Measurements from ENCODE around the gene IQSEC2.

Gene IQSEC2

GRCh38 chrX:53287493-53288138, 6.2 kb upstream of the IQSEC2 start:
- no peak overlapping the region for H3K4me3 ChIP-seq (ENCODE audit: low read length)
- no peaks in the 10 kb centered on the region for H3K4me1 ChIP-seq (ENCODE audit: low read length)
- no peak overlapping the region for H3K27ac ChIP-seq (ENCODE audit: low read length)
- TF ChIP-seq CTCF (IDR thresholded peaks at IDR 0.05; ENCODE audit: low read length): no peak
- no peak for TF ChIP-seq EZH2 (optimal IDR thresholded peaks at IDR 0.05; ENCODE audit: low read depth, low read length)
- TF ChIP-seq EZH2phosphoT487 (IDR thresholded peaks at IDR 0.05; ENCODE audit: low read length): no peak
- H3F3A ChIP-seq (ENCODE audit: insufficient read depth, low read length): no peaks in the 10 kb centered on the region
- no peaks in the 10 kb centered on the region for H3K36me3 ChIP-seq (replicated peaks; ENCODE audit: insufficient read depth, low read length)
- H3K27me3 ChIP-seq (replicated peaks; ENCODE audit: insufficient read depth, low read length): no peaks in the 10 kb centered on the region
- H3K9ac ChIP-seq (ENCODE audit: low read length): no peak overlapping the region
- no peak for DNase-seq
- no peaks in the 10 kb centered on the region for H3K79me2 ChIP-seq (ENCODE audit: low read length)
- H3K9me2 ChIP-seq (replicated peaks; ENCODE audit: insufficient read depth, low read length): no peaks in the 10 kb centered on the region
- H2AFZ ChIP-seq (ENCODE audit: low read length): 0 out of 2 replicates have a peak overlapping the region, but pooled peaks have one; percentile 8
- no peak overlapping the region for H3K4me2 ChIP-seq (ENCODE audit: low read depth, low read length)
- H3K9me3 ChIP-seq (replicated peaks; ENCODE audit: insufficient read depth, low read length): no peaks in the 10 kb centered on the region
- no peaks in the 10 kb centered on the region for H4K20me1 ChIP-seq (ENCODE audit: insufficient read depth, low read length)

- Histone ChIP-seq H3K9ac (ENCODE audit: low read length) (no peak overlapping the region), H3K27me3 (replicated peaks; ENCODE audit: insufficient read depth, low read length) (no peaks in the 10 kb centered on the region), H4K20me1 (ENCODE audit: insufficient read depth, low read length) (no peaks in the 10 kb centered on the region), H3K4me3 (ENCODE audit: low read length) (no peak overlapping the region), H3K4me2 (ENCODE audit: low read depth, low read length) (no peak overlapping the region), H3F3A (ENCODE audit: insufficient read depth, low read length) (no peaks in the 10 kb centered on the region), H3K9me3 (replicated peaks; ENCODE audit: insufficient read depth, low read length) (no peaks in the 10 kb centered on the region), H3K9me2 (replicated peaks; ENCODE audit: insufficient read depth, low read length) (no peaks in the 10 kb centered on the region), H3K79me2 (ENCODE audit: low read length) (no peaks in the 10 kb centered on the region), H3K4me1 (ENCODE audit: low read length) (no peaks in the 10 kb centered on the region), H3K36me3 (replicated peaks; ENCODE audit: insufficient read depth, low read length) (no peaks in the 10 kb centered on the region), H3K27ac (ENCODE audit: low read length) (no peak overlapping the region), H2AFZ (ENCODE audit: low read length) (no peak overlapping the region)
- DNase-seq: no peak
- TF ChIP-seq CTCF (IDR thresholded peaks at IDR 0.05; ENCODE audit: low read length): no peak
- TF ChIP-seq EZH2phosphoT487 (IDR thresholded peaks at IDR 0.05; ENCODE audit: low read length): no peak
- no peak for TF ChIP-seq EZH2 (optimal IDR thresholded peaks at IDR 0.05; ENCODE audit: low read depth, low read length)
Measured at GRCh38 chrX:53286171-53286570, 4.8 kb upstream of the IQSEC2 start.

GRCh38 chrX:53285591-53285990, 4.2 kb upstream of the IQSEC2 start:
- no peaks in the 10 kb centered on the region for H4K20me1 ChIP-seq (ENCODE audit: insufficient read depth, low read length)
- TF ChIP-seq CTCF (IDR thresholded peaks at IDR 0.05; ENCODE audit: low read length) (no peak), EZH2phosphoT487 (IDR thresholded peaks at IDR 0.05; ENCODE audit: low read length) (no peak), EZH2 (optimal IDR thresholded peaks at IDR 0.05; ENCODE audit: low read depth, low read length) (no peak)
- no peak for DNase-seq
- H3K27me3 ChIP-seq (replicated peaks; ENCODE audit: insufficient read depth, low read length): no peaks in the 10 kb centered on the region
- no peak overlapping the region for H3K9ac ChIP-seq (ENCODE audit: low read length)
- H3K9me3 ChIP-seq (replicated peaks; ENCODE audit: insufficient read depth, low read length): no peaks in the 10 kb centered on the region
- H3K4me1 ChIP-seq (ENCODE audit: low read length): no peaks in the 10 kb centered on the region
- H3K4me2 ChIP-seq (ENCODE audit: low read depth, low read length): no peak overlapping the region
- no peaks in the 10 kb centered on the region for H3K36me3 ChIP-seq (replicated peaks; ENCODE audit: insufficient read depth, low read length)
- H3K4me3 ChIP-seq (ENCODE audit: low read length): no peak overlapping the region
- no peak overlapping the region for H3K27ac ChIP-seq (ENCODE audit: low read length)
- H3F3A ChIP-seq (ENCODE audit: insufficient read depth, low read length): no peaks in the 10 kb centered on the region
- H2AFZ ChIP-seq (ENCODE audit: low read length): no peak overlapping the region
- no peaks in the 10 kb centered on the region for H3K9me2 ChIP-seq (replicated peaks; ENCODE audit: insufficient read depth, low read length)
- no peaks in the 10 kb centered on the region for H3K79me2 ChIP-seq (ENCODE audit: low read length)

Data from MM.1S (cell line).